Thyroid gland (tissue), 4 donors: ENCODE results near the gene SNX9. TPM values are rescaled to one million over a fixed set of nuclear protein-coding genes. Genes with fewer than 3 reads are reported as not detected.
A peak's percentile ranks its signal among the peaks of the same experiment; 100 is the strongest.

Experiments used
- DNase-seq, 2 donors: peaks; one replicate each; pipeline ENCODE4 v3.0.0-alpha.2; 2019
- H3K27ac ChIP-seq, 3 donors: fragments of 200-600 bp; sonication (generic); 1 replicate in 2 of 3; 2 replicates in 1 of 3; pipeline ENCODE4 v1.5.1; 2016 to 2019; ENCODE audit warnings: mild to moderate bottlenecking in 1 of 3, moderate library complexity in 1 of 3
- H3K27me3 ChIP-seq: fragments of 200-600 bp; sonication (generic); one replicate; pipeline ENCODE4 v1.5.1; 2019
- H3K36me3 ChIP-seq, 2 donors: fragments of 200-600 bp; sonication (generic); one replicate each; pipeline ENCODE4 v1.5.1; 2016 to 2019
- H3K4me1 ChIP-seq, 2 donors: fragments of 200-600 bp; sonication (generic); one replicate each; pipeline ENCODE4 v1.5.1; 2017 to 2019
- H3K4me3 ChIP-seq, 3 donors: fragments of 200-600 bp; sonication (generic); replicated peaks in 1 of 3; 1 replicate in 2 of 3; 2 replicates in 1 of 3; pipeline ENCODE4 v1.5.1; 2016; ENCODE audit warnings: mild to moderate bottlenecking in 1 of 3
- H3K9me3 ChIP-seq: fragments of 200-600 bp; sonication (generic); one replicate; pipeline ENCODE4 v1.5.1; 2017
- POLR2A ChIP-seq, 2 donors: fragments of 450-650 bp; IDR thresholded peaks; one replicate each; pipeline ENCODE4 v1.6.1; 2017; ENCODE audit warnings: antibody characterized with exemption in 2 of 2, mild to moderate bottlenecking in 2 of 2, moderate library complexity in 1 of 2
- WGBS, 2 donors: methylation state at CpG; one replicate each; pipeline ENCODE4 v1.1.5; 2017; 5-methylcytosine and 5-hydroxymethylcytosine counted together
- intact Hi-C: fragments of 100-400 bp; cut with DNase I; formaldehyde crosslinking; loops from one replicate; pipeline ENCODE4 v1.15.1; 2023
- total RNA-seq, 4 donors: library from RNA; depleted of rRNA; stranded (reverse); fragments of >200 nt; gene quantifications; one replicate each; pipeline ENCODE4 v1.2.3, GENCODE V29; 2016
- TF ChIP-seq, protein P1 (sequence below), 6 experiments: fragments of 200-600 bp in 3 of 6; fragments of 450-650 bp in 3 of 6; sonication (generic) in 3 of 6; IDR thresholded peaks; one replicate each; pipeline ENCODE4 v1.5.1; 2016 to 2019; ENCODE audit warnings: antibody characterized with exemption in 6 of 6, mild to moderate bottlenecking in 2 of 6, inconsistent platforms in 1 of 6, moderate library complexity in 1 of 6

SNX9 gene
- total RNA-seq, 4 donors from 2014 or later: 44.6 to 73.1 (median 47.2) TPM

GRCh38 chr6:157822245-157823000 lies 623 bp upstream of the SNX9 start:
- intact Hi-C loops: no loop called here

GRCh38 chr6:157823528-157824370 lies 703 bp downstream of the SNX9 start:
- Histone ChIP-seq H3K4me3 (peak overlapping the region; percentile 95 to 100 (median 99)), H3K9me3 (no peaks in the 10 kb centered on the region), H3K27me3 (no peaks in the 10 kb centered on the region), H3K27ac (peak overlapping the region; percentile 95 to 98 (median 97)), H3K4me1 (peaks cover 11 to 12% of the 10 kb centered on the region in 2 donors), H3K36me3 (no peaks in the 10 kb centered on the region)
- peak; percentile 55 to 62 for DNase-seq
- WGBS, 2 donors: 1 to 2% methylated on average over 18 to 43 of the region's 74 CpGs
- TF ChIP-seq, protein P1, sequence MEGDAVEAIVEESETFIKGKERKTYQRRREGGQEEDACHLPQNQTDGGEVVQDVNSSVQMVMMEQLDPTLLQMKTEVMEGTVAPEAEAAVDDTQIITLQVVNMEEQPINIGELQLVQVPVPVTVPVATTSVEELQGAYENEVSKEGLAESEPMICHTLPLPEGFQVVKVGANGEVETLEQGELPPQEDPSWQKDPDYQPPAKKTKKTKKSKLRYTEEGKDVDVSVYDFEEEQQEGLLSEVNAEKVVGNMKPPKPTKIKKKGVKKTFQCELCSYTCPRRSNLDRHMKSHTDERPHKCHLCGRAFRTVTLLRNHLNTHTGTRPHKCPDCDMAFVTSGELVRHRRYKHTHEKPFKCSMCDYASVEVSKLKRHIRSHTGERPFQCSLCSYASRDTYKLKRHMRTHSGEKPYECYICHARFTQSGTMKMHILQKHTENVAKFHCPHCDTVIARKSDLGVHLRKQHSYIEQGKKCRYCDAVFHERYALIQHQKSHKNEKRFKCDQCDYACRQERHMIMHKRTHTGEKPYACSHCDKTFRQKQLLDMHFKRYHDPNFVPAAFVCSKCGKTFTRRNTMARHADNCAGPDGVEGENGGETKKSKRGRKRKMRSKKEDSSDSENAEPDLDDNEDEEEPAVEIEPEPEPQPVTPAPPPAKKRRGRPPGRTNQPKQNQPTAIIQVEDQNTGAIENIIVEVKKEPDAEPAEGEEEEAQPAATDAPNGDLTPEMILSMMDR (IDR thresholded peaks at IDR 0.05): peak in 2 of 6 experiments; percentile 12 to 25
- TF ChIP-seq POLR2A (IDR thresholded peaks at IDR 0.05): peak in 1 of 2 donors; percentile 37
- intact Hi-C loops: no loop called here

More at GRCh38 chr6:157822245-157823000, 623 bp upstream of the SNX9 start:
- H3K36me3 ChIP-seq: no peaks in the 10 kb centered on the region
- H3K27me3 ChIP-seq: no peaks in the 10 kb centered on the region
- TF ChIP-seq, protein P1 (IDR thresholded peaks at IDR 0.05): no peak
- no peak for TF ChIP-seq POLR2A (IDR thresholded peaks at IDR 0.05)
- WGBS, 2 donors: 16 to 29% methylated on average over 26 to 46 of the region's 53 CpGs
- H3K27ac ChIP-seq: peak overlapping the region; percentile 83 to 93 (median 91)
- H3K4me1 ChIP-seq: peaks cover 11 to 12% of the 10 kb centered on the region in 2 donors
- H3K4me3 ChIP-seq: peak overlapping the region in 1 of 3 donors; percentile 46
- peak in 1 of 2 donors; percentile 18 for DNase-seq
- no peaks in the 10 kb centered on the region for H3K9me3 ChIP-seq

DNA sequence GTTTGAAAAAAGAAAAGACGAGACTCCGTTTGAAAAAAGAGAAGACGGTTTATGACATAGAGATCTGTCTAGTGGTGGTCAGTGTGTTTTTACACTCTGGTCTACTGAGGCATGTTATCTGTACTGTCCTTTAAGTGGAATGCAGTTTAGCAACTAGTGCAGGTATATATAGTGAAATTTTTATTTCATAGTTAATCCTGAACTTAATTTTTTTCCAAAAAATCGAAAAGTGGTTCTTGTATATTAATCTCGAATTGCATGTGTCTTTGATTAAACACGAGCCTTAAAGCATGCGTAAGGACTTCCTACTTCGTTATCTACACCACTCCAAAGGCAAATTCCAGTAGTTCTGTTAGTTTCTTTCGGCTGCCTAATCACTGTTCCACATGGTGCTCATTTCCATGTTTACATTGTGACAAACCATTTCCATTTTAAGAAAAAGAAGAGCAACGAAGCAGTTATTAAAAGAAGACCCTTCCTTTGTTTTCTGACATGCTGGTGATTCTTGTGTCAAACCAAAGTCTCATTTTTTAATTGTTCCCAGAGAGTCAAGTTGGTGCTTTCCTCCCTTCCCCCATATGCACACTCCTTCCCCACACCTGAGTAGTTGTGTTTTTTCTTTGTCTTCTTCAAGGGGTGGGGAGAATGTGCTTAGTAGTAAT lies 2.3 kb downstream of the SNX9 start:
- no peak for TF ChIP-seq POLR2A (IDR thresholded peaks at IDR 0.05)
- TF ChIP-seq, protein P1 (IDR thresholded peaks at IDR 0.05): no peak
- intact Hi-C loops: no loop called here
- Histone ChIP-seq H3K9me3 (no peaks in the 10 kb centered on the region), H3K36me3 (no peaks in the 10 kb centered on the region), H3K4me1 (peaks cover 11 to 12% of the 10 kb centered on the region in 2 donors), H3K27ac (no peak overlapping the region), H3K27me3 (no peaks in the 10 kb centered on the region), H3K4me3 (no peak overlapping the region)
- DNase-seq: no peak
- 75 to 76% methylated on average over 10 of the region's 10 CpGs for WGBS, 2 donors

DNA sequence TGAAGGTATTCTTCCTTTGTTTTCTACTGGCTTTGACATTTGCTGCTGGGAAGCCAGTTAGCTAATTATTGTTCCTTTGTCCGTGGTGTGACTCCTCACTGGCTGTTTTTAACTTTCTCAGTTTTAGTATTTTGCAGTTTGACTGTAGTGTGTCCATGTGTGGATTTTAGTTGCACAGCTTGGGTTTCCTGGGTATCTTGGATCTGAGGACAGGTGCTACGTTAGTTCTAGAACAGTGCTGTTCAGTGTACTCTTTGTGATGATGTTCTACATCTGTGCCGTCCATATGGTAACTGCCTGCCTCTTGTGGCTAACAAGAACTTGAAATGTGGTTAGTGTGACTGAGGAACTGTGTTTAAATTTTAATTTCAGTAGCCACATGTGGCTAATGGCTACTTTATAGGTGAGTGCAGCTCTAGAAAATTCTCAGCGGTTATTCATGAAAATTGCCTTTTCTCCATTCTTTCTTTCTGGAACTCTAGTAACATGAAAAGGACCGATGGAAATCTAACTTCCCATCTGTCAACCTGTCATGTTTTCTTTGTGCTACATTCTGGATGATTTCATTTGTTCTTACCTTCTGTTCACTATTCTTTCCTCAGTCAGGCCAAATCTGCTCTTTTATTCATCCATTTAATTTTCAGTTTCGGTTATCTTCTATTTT lies 7.4 kb downstream of the SNX9 start:
- intact Hi-C loops: no loop called here
- no peaks in the 10 kb centered on the region for H3K9me3 ChIP-seq
- peaks cover 15 to 19% of the 10 kb centered on the region in 2 donors for H3K4me1 ChIP-seq
- TF ChIP-seq, protein P1 (IDR thresholded peaks at IDR 0.05): no peak
- TF ChIP-seq POLR2A (IDR thresholded peaks at IDR 0.05): no peak
- no peaks in the 10 kb centered on the region for H3K36me3 ChIP-seq
- WGBS, 2 donors: 86 to 89% methylated on average over 6 of the region's 6 CpGs
- no peak overlapping the region for H3K4me3 ChIP-seq
- no peaks in the 10 kb centered on the region for H3K27me3 ChIP-seq
- no peak for DNase-seq
- H3K27ac ChIP-seq: no peak overlapping the region
